HepG2 (cell line): ENCODE measurements around the gene RBM6. TPM values are rescaled to one million over a fixed set of nuclear protein-coding genes. Genes with fewer than 3 reads are reported as not detected.
A peak's percentile ranks its signal among the peaks of the same experiment; 100 is the strongest.

Experiments used
- CTCF ChIP-seq: sonication (generic); formaldehyde crosslinking; IDR thresholded peaks from 2 replicates; pipeline ENCODE4 v1.5.0; 2020; ENCODE audit warnings: mild to moderate bottlenecking, missing genetic modification reagents, moderate library complexity
- ELF3 ChIP-seq: IDR thresholded peaks from 2 replicates; pipeline ENCODE4 v1.6.1; 2016; ENCODE audit warnings: missing genetic modification reagents, missing compliant biosample characterization
- ERF ChIP-seq: IDR thresholded peaks from 2 replicates; pipeline ENCODE4 v1.6.1; 2018; ENCODE audit warnings: missing biosample characterization, missing genetic modification reagents
- ETV5 ChIP-seq: IDR thresholded peaks from 2 replicates; pipeline ENCODE4 v1.6.1; 2018; ENCODE audit warnings: missing biosample characterization, missing genetic modification reagents, inconsistent platforms, borderline replicate concordance
- EZH2 ChIP-seq: conservative IDR thresholded peaks from 2 replicates; pipeline ENCODE4 v1.6.1; 2012; ENCODE audit warnings: mild to moderate bottlenecking, low read depth, low read length, moderate library complexity
- FOXM1 ChIP-seq: sonication (generic); formaldehyde crosslinking; IDR thresholded peaks from 2 replicates; pipeline ENCODE4 v1.5.0; 2020; ENCODE audit warnings: missing genetic modification reagents
- HDAC2 ChIP-seq: sonication (generic); formaldehyde crosslinking; IDR thresholded peaks from 2 replicates; pipeline ENCODE4 v1.4.0; 2020; ENCODE audit warnings: missing genetic modification reagents
- KDM2A ChIP-seq: sonication (generic); formaldehyde crosslinking; IDR thresholded peaks from 2 replicates; pipeline ENCODE4 v1.4.0; 2020; ENCODE audit warnings: low read depth, missing genetic modification reagents, borderline replicate concordance
- RAD21 ChIP-seq: fragments of 450-650 bp; formaldehyde crosslinking; IDR thresholded peaks from 2 replicates; pipeline ENCODE4 v1.5.0; 2020; ENCODE audit warnings: mild to moderate bottlenecking
- TBX2 ChIP-seq: sonication (generic); formaldehyde crosslinking; IDR thresholded peaks from 2 replicates; pipeline ENCODE4 v1.5.0; 2020; ENCODE audit warnings: missing genetic modification reagents, mild to moderate bottlenecking, borderline replicate concordance
- ZNF761 ChIP-seq: sonication (generic); formaldehyde crosslinking; conservative IDR thresholded peaks from 2 replicates; pipeline ENCODE4 v1.4.0; 2020; ENCODE audit warnings: mild to moderate bottlenecking, missing genetic modification reagents
- ZNF772 ChIP-seq: sonication (generic); formaldehyde crosslinking; IDR thresholded peaks from 2 replicates; pipeline ENCODE4 v1.5.0; 2020; ENCODE audit warnings: mild to moderate bottlenecking, missing genetic modification reagents
- polyA plus RNA-seq, 8 experiments: library from polyadenylated mRNA; depleted of rRNA in 3 of 8; stranded (reverse) in 7 of 8; unstranded in 1 of 8; fragments of >200 nt; fragmentation: Illumina TruSeq in 4 of 8; extraction: Trizol in 4 of 8; gene quantifications; 2 replicates each; pipeline versions ENCODE4 v1.2.1 to v1.2.3, GENCODE V29; 2011 to 2016; ENCODE audit warnings: low read depth in 4 of 8, missing spikeins in 1 of 8, mixed read lengths in 1 of 8; ENCODE audit not compliant: insufficient read depth in 1 of 8
- total RNA-seq, 5 experiments: library from RNA; depleted of rRNA; stranded (reverse); fragments of >200 nt; fragmentation: Illumina TruSeq; extraction: Trizol; gene quantifications; 2 replicates each; pipeline ENCODE4 v1.2.3, GENCODE V29; 2016; ENCODE audit warnings: low read depth in 1 of 5
- TF ChIP-seq, protein P1 (sequence below), 2 experiments: sonication (generic) in 1 of 2; formaldehyde crosslinking in 1 of 2; IDR thresholded peaks; 2 replicates each; pipeline versions ENCODE4 v1.4.0 to v1.6.1; 2018 to 2020; ENCODE audit warnings: missing genetic modification reagents in 2 of 2, borderline replicate concordance in 1 of 2, low read depth in 1 of 2, mild to moderate bottlenecking in 1 of 2, missing biosample characterization in 1 of 2
- TF ChIP-seq, protein P2 (sequence below): IDR thresholded peaks from 2 replicates; pipeline ENCODE4 v1.6.1; 2016; ENCODE audit warnings: mild to moderate bottlenecking

Gene RBM6
- total and polyA plus RNA-seq, 2 of the 13 experiments (the other 11 are each of a cell fraction or from before 2014, with no cell fraction given) = 72.7 to 86.1 TPM

DNA sequence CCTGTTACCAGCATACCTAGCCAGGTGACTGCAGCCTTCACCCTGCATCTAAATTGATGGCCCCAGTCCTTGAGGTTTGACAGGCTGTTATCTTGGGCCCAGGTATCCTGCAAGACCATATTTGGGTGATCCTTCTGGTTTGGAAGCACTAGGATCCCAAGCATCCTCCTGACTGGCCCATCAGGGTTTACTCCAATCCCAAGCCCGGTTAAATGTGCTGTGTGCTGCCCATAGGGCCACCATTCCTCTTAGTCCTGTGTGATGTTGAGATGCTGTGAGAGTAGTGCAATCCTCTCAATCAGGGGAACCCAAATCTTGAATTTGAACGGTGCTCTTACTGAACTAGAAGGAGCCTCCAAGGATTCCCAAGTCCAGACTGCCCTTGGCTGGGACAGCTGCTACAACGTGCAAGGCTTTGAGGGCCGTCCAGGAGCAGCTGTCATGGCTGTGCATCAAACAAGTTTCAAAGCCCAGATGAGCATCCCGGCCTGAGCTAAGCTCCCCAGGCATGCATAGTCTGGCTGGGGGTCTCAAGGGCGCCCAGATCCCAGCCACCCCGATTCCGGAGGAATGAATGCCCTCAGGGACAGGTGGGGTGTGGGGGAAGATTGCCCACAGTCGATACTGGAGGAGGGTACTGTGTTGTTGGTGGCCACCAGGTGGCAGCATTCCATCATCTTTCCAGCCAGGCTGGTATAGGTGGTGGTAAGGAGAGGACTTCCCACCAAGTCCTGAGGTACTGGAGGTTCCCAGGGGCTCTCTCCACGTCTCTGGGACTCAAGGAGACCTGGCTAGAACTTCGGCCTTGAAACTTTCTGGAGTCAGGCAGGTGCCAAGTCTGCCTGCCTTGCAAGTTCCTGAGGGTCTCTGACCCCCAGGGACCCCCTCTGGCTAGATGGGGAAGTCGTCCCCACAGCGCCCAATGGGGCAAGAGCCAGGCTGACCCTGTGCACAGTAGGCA lies 181.4 kb downstream of the RBM6 start (continued):
- TF ChIP-seq, protein P1, sequence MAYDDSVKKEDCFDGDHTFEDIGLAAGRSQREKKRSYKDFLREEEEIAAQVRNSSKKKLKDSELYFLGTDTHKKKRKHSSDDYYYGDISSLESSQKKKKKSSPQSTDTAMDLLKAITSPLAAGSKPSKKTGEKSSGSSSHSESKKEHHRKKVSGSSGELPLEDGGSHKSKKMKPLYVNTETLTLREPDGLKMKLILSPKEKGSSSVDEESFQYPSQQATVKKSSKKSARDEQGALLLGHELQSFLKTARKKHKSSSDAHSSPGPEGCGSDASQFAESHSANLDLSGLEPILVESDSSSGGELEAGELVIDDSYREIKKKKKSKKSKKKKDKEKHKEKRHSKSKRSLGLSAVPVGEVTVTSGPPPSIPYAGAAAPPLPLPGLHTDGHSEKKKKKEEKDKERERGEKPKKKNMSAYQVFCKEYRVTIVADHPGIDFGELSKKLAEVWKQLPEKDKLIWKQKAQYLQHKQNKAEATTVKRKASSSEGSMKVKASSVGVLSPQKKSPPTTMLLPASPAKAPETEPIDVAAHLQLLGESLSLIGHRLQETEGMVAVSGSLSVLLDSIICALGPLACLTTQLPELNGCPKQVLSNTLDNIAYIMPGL (CRISPR knock-in tag; IDR thresholded peaks at IDR 0.05; ENCODE audit: borderline replicate concordance in 1 of 2, low read depth in 1 of 2) = peak in 1 of 2 experiments; percentile 39; a peak in 2 of 4 replicates
- TF ChIP-seq ERF (CRISPR knock-in tag) = 0 out of 2 replicates have a peak, but pooled peaks have one; percentile 44
- TF ChIP-seq KDM2A (CRISPR knock-in tag) = peak; percentile 68; the same call in 1 of the 2 replicates
- TF ChIP-seq ETV5 = 0 out of 2 replicates have a peak, but pooled peaks have one; percentile 26
- TF ChIP-seq ZNF761 (CRISPR knock-in tag) = 0 out of 2 replicates have a peak, but pooled peaks have one; percentile 11
- peak; percentile 93 for TF ChIP-seq RAD21
- 0 out of 2 replicates have a peak, but pooled peaks have one; percentile 12 for TF ChIP-seq HDAC2 (CRISPR knock-in tag)
- TF ChIP-seq FOXM1 (CRISPR knock-in tag) = no peak
- peak; percentile 40; the same call in 1 of the 2 replicates for TF ChIP-seq TBX2
- 0 out of 2 replicates have a peak, but pooled peaks have one; percentile 39 for TF ChIP-seq ZNF772
- TF ChIP-seq CTCF (CRISPR knock-in tag) = peak; percentile 95
- TF ChIP-seq EZH2 = no peak
- TF ChIP-seq, protein P2, sequence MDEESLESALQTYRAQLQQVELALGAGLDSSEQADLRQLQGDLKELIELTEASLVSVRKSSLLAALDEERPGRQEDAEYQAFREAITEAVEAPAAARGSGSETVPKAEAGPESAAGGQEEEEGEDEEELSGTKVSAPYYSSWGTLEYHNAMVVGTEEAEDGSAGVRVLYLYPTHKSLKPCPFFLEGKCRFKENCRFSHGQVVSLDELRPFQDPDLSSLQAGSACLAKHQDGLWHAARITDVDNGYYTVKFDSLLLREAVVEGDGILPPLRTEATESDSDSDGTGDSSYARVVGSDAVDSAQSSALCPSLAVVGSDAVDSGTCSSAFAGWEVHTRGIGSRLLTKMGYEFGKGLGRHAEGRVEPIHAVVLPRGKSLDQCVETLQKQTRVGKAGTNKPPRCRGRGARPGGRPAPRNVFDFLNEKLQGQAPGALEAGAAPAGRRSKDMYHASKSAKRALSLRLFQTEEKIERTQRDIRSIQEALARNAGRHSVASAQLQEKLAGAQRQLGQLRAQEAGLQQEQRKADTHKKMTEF = no peak
- TF ChIP-seq ELF3 = no peak
